ENCODE results near the gene LAMB1. TPM values are rescaled to one million over a fixed set of nuclear protein-coding genes. Genes with fewer than 3 reads are reported as not detected.
"Not testable (repeated sequence)": the region's sequence is repeated elsewhere in the genome, so short reads cannot be mapped to it uniquely, and the experiment has no call there.

LAMB1 gene
- total RNA-seq, 1 donor from 2014 or later: not detected

DNA sequence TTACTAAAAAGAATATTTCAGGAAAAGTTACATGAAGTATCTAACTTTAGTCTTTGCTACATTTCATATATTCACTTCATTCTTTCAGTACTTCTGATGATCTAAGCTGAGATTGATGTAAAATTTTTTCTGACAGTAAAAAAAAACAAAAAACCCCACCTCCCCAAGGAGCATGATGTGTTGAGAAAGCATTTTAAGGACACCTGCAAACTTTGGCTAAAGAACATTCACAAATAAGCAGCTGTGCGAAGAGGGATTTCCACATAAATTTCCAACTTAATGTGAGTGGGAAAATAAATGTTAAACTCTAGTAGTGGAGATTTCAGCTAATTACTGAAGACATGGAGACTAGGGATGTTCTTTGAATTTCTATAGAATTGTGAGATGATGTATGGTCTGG is 76.5 kb downstream of the LAMB1 start:
- ChIA-PET POLR2A (interaction anchor here (0.6 kb wide), 1 partner anchor 384 kb away, joined by 3 read pairs; no protein-coding TSS in a partner anchor), CTCF (no interaction called here)
- Mint-ChIP-seq H3K9me3 (no peaks in the 10 kb centered on the region), H3K27me3 (no peaks in the 10 kb centered on the region), H3K36me3 (ENCODE audit: low read depth) (peaks cover 51% of the 10 kb centered on the region), H3K27ac (no peak overlapping the region), H3K4me1 (peaks cover 9% of the 10 kb centered on the region), H3K4me3 (no peak overlapping the region)
- DNase-seq (no peak), ATAC-seq (ENCODE audit: low read depth) (no peak)
- intact Hi-C loops (cut with micrococcal nuclease): loop anchor here (10.0 kb wide), 1 partner anchor 218 kb away; no protein-coding TSS in a partner anchor
- TF ChIP-seq, protein P1, sequence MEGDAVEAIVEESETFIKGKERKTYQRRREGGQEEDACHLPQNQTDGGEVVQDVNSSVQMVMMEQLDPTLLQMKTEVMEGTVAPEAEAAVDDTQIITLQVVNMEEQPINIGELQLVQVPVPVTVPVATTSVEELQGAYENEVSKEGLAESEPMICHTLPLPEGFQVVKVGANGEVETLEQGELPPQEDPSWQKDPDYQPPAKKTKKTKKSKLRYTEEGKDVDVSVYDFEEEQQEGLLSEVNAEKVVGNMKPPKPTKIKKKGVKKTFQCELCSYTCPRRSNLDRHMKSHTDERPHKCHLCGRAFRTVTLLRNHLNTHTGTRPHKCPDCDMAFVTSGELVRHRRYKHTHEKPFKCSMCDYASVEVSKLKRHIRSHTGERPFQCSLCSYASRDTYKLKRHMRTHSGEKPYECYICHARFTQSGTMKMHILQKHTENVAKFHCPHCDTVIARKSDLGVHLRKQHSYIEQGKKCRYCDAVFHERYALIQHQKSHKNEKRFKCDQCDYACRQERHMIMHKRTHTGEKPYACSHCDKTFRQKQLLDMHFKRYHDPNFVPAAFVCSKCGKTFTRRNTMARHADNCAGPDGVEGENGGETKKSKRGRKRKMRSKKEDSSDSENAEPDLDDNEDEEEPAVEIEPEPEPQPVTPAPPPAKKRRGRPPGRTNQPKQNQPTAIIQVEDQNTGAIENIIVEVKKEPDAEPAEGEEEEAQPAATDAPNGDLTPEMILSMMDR (IDR thresholded peaks at IDR 0.05): no peak

- Mint-ChIP-seq H3K27ac (no peak overlapping the region), H3K4me1 (peaks cover 16% of the 10 kb centered on the region), H3K4me3 (no peak overlapping the region), H3K9me3 (no peaks in the 10 kb centered on the region), H3K27me3 (no peaks in the 10 kb centered on the region), H3K36me3 (ENCODE audit: low read depth) (peaks cover 59% of the 10 kb centered on the region)
- no peak for DNase-seq
- no peak for ATAC-seq (ENCODE audit: low read depth)
- ChIA-PET POLR2A (no interaction called here), CTCF (no interaction called here)
- TF ChIP-seq, protein P1 (IDR thresholded peaks at IDR 0.05): no peak
- intact Hi-C loops (cut with micrococcal nuclease): loop anchor here (1.0 to 10.0 kb wide), 2 partner anchors 16 to 220 kb away; no protein-coding TSS in a partner anchor
Measured at GRCh38 chr7:107924841-107925504, 78.0 kb downstream of the LAMB1 start.

DNA sequence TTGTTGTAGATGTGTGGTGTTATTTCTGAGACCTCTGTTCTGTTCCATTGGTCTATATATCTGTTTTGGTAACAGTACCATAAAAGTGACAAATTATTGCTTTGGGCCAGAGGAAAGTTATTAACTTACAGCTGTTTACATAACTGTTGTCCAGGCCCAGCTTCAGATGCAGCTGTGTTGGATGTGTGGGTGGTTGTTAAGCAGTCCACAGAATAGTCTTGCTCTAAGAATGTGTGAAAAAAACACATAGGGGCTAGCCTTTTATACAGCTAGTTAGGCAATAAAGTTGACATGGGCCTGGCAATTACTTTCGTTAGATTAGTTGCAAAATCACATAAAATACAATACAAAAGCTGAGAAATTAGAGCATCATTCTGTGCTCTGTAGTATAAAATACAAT is 80.1 kb downstream of the LAMB1 start:
- POLR2A ChIA-PET: no interaction called here
- Mint-ChIP-seq H3K9me3 (no peaks in the 10 kb centered on the region), H3K4me3 (no peak overlapping the region), H3K27me3 (no peaks in the 10 kb centered on the region), H3K27ac (no peak overlapping the region), H3K36me3 (ENCODE audit: low read depth) (peaks cover 76% of the 10 kb centered on the region), H3K4me1 (peaks cover 16% of the 10 kb centered on the region)
- CTCF ChIA-PET: interaction anchor here (0.8 kb wide), 1 partner anchor 48 kb away, joined by 3 read pairs; no protein-coding TSS in a partner anchor
- intact Hi-C loops (cut with micrococcal nuclease): loop anchor here (10.0 kb wide), 1 partner anchor 222 kb away; no protein-coding TSS in a partner anchor
- ATAC-seq (ENCODE audit: low read depth) (no peak), DNase-seq (no peak)
- TF ChIP-seq, protein P1 (IDR thresholded peaks at IDR 0.05): no peak

GRCh38 chr7:107921826-107922225 is 81.1 kb downstream of the LAMB1 start:
- H3K27ac Mint-ChIP-seq; DNase-seq; H3K4me3 Mint-ChIP-seq; H3K9me3 Mint-ChIP-seq; H3K27me3 Mint-ChIP-seq; CTCF ChIA-PET; ATAC-seq (ENCODE audit: low read depth): not testable (repeated sequence)
- POLR2A ChIA-PET: interaction anchor here (0.7 kb wide), 1 partner anchor 548 kb away, joined by 3 read pairs; no protein-coding TSS in a partner anchor
- Mint-ChIP-seq H3K36me3 (ENCODE audit: low read depth) (peaks cover 86% of the 10 kb centered on the region), H3K4me1 (peaks cover 16% of the 10 kb centered on the region)
- intact Hi-C loops (cut with micrococcal nuclease): loop anchor here (10.0 kb wide), 1 partner anchor 223 kb away; no protein-coding TSS in a partner anchor

GRCh38 chr7:107920048-107920772 is 82.8 kb downstream of the LAMB1 start:
- Mint-ChIP-seq H3K4me1 (peaks cover 16% of the 10 kb centered on the region), H3K4me3 (no peak overlapping the region), H3K36me3 (ENCODE audit: low read depth) (peaks cover 82% of the 10 kb centered on the region), H3K27ac (no peak overlapping the region), H3K9me3 (no peaks in the 10 kb centered on the region), H3K27me3 (no peaks in the 10 kb centered on the region)
- DNase-seq (no peak), ATAC-seq (ENCODE audit: low read depth) (no peak)
- ChIA-PET POLR2A (interaction anchor here (0.5 kb wide), 1 partner anchor 361 kb away, joined by 5 read pairs; no protein-coding TSS in a partner anchor), CTCF (no interaction called here)
- intact Hi-C loops (cut with micrococcal nuclease): loop anchor here (10.0 kb wide), 1 partner anchor 225 kb away; no protein-coding TSS in a partner anchor
- TF ChIP-seq, protein P1 (IDR thresholded peaks at IDR 0.05): no peak
